Spleen (tissue), 11 donors: ENCODE measurements around the gene NXPE1. TPM values are rescaled to one million over a fixed set of nuclear protein-coding genes. Genes with fewer than 3 reads are reported as not detected.
A peak's percentile ranks its signal among the peaks of the same experiment; 100 is the strongest.
"Not testable (repeated sequence)": the region's sequence is repeated elsewhere in the genome, so short reads cannot be mapped to it uniquely, and the experiment has no call there.

Experiments
- DNase-seq: peaks from one replicate; pipeline ENCODE4 v3.0.0-alpha.2; 2020
- H3K27ac ChIP-seq, 8 donors: fragments of 200-600 bp; sonication (generic) in 7 of 8; 1 replicate in 4 of 8; 2 replicates in 4 of 8; pipeline versions ENCODE4 v1.5.0 to v1.8.0; 2016 to 2021; ENCODE audit warnings: inconsistent platforms in 4 of 8, mild to moderate bottlenecking in 4 of 8, moderate library complexity in 1 of 8
- H3K27me3 ChIP-seq, 7 donors: fragments of 200-600 bp; sonication (generic) in 6 of 7; replicated peaks in 1 of 7; 1 replicate in 4 of 7; 2 replicates in 3 of 7; pipeline versions ENCODE4 v1.5.0 to v1.8.0; 2016 to 2021; ENCODE audit warnings: inconsistent platforms in 3 of 7, mild to moderate bottlenecking in 1 of 7
- H3K36me3 ChIP-seq, 6 donors: fragments of 200-600 bp; sonication (generic) in 5 of 6; 1 replicate in 4 of 6; 2 replicates in 2 of 6; pipeline versions ENCODE4 v1.5.0 to v1.8.0; 2016 to 2021; ENCODE audit warnings: inconsistent platforms in 2 of 6
- H3K4me1 ChIP-seq, 6 donors: fragments of 200-600 bp; sonication (generic) in 5 of 6; 1 replicate in 3 of 6; 2 replicates in 3 of 6; pipeline versions ENCODE4 v1.5.0 to v1.8.0; 2016 to 2021; ENCODE audit warnings: inconsistent platforms in 3 of 6
- H3K4me3 ChIP-seq, 8 donors: fragments of 200-600 bp; sonication (generic) in 7 of 8; 1 replicate in 4 of 8; 2 replicates in 4 of 8; pipeline versions ENCODE4 v1.5.0 to v1.8.0; 2016 to 2021; ENCODE audit warnings: inconsistent platforms in 4 of 8, mild to moderate bottlenecking in 4 of 8, moderate library complexity in 2 of 8
- H3K9me3 ChIP-seq, 8 donors: fragments of 200-600 bp; sonication (generic) in 7 of 8; 1 replicate in 4 of 8; 2 replicates in 4 of 8; pipeline versions ENCODE4 v1.5.0 to v1.8.0; 2016 to 2021; ENCODE audit warnings: inconsistent platforms in 4 of 8
- CTCF ChIP-seq, 11 experiments: fragments of 200-600 bp in 7 of 11; fragments of 450-650 bp in 4 of 11; sonication (generic) in 4 of 11; IDR thresholded peaks in 8 of 11; conservative IDR thresholded peaks in 3 of 11; 1 replicate in 7 of 11; 2 replicates in 4 of 11; pipeline versions ENCODE4 v1.4.0 to v1.8.0; 2016 to 2021; ENCODE audit warnings: antibody characterized with exemption in 11 of 11, inconsistent platforms in 4 of 11, mild to moderate bottlenecking in 1 of 11
- POLR2A ChIP-seq, 3 donors: fragments of 450-650 bp; IDR thresholded peaks; one replicate each; pipeline ENCODE4 v1.5.1; 2017; ENCODE audit warnings: antibody characterized with exemption in 3 of 3, mild to moderate bottlenecking in 1 of 3
- POLR2AphosphoS5 ChIP-seq, 3 donors: sonication (generic); formaldehyde crosslinking; IDR thresholded peaks; one replicate each; pipeline ENCODE4 v1.5.1; 2017; ENCODE audit warnings: antibody characterized with exemption in 3 of 3
- WGBS, 5 donors: extraction: QIAGEN DNeasy Blood & Tissue Kit in 3 of 5; methylation state at CpG; one replicate each; pipeline versions ENCODE4 v1.1.5 to v1.1.7; 2013 to 2018; 5-methylcytosine and 5-hydroxymethylcytosine counted together
- intact Hi-C: fragments of 100-400 bp; cut with DNase I; formaldehyde crosslinking; loops from one replicate; pipeline ENCODE4 v1.15.0; 2023; ENCODE audit warnings: low total_unique reads
- polyA plus RNA-seq, 3 donors: library from polyadenylated mRNA; stranded (reverse); fragments of 200-250 nt; gene quantifications; one replicate each; pipeline ENCODE4 v1.2.1, GENCODE V29; 2013
- total RNA-seq, 7 donors: library from RNA; depleted of rRNA in 3 of 7; stranded (reverse); fragments of >200 nt in 3 of 7; fragmentation: NEBNext Ultra II Directional in 4 of 7; extraction: Animal tissue kit (Norgen Biotek cat#: 25700) in 4 of 7; gene quantifications; one replicate each; pipeline versions ENCODE4 v1.1.0 to v1.2.1, GENCODE V29; 2016 to 2021
- donor health status: healthy with polysubstance abuse.
- donor health status: DM: no; HTN: no; CAD: no; lungs with moderate emphysema.
- donor health status: DM: no; HTN: no; CAD: no.
- donor health status: Bipolar disorder and iron deficiency.
- donor health status: healthy.
- donor health status: DM: no; HTN: no; CAD: no.
- donor health status: DM: yes; HTN: yes; CAD: no.

Gene NXPE1
- total and polyA plus RNA-seq, 10 donors = 0.46 TPM; not detected in 9

DNA sequence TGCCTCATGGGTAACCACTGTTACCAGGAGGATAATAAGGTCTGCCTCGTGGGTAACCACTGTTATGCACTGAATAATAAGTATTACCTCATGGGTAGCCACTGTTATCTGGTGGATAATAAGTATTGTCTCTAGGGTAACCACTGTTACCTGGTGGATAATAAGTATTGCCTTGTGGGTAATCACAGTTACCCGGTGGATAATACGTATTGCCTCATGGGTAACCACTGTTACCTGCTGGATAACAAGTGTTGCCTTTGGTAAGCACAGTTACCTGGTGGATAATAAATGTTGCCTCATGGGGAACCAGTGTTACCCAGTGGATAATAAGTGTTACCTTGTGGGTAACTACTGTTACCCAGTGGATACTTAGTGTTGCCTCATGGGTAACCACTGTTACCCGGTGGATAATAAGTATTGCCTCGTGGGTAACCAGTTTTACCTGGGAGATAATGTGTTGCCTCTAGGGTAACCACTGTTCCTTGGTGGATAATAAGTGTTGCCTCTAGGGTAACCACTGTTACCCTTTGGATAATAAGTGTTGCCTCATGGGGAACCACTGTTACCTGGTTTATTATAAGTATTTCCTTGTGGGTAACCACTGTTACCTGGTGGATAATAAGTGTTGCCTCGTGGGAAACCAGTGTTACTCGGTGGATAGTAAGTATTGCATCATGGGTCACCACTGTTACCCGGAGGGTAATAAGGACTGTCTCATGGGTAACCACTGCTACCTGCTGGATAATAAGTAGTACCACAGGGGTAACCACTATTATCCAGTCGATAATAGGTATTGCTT, 46.5 kb upstream of the NXPE1 start:
- H3K36me3 ChIP-seq = no peaks in the 10 kb centered on the region
- no peak for DNase-seq
- no peaks in the 10 kb centered on the region for H3K27me3 ChIP-seq
- H3K4me3 ChIP-seq = no peak overlapping the region
- no peak overlapping the region for H3K27ac ChIP-seq
- 83 to 91% (median 86%) methylated on average over 9 of the region's 9 CpGs for WGBS, 5 donors
- no peak for TF ChIP-seq POLR2A (IDR thresholded peaks at IDR 0.05)
- TF ChIP-seq POLR2AphosphoS5 (IDR thresholded peaks at IDR 0.05) = no peak
- TF ChIP-seq CTCF (IDR thresholded peaks at IDR 0.05 in 8 of 11, conservative IDR thresholded peaks at IDR 0.05 in 3 of 11) = peak in 1 of 11 experiments; percentile 5
- intact Hi-C loops = loop anchor here (10.0 kb wide), 1 partner anchor 331 kb away; no protein-coding TSS in a partner anchor
- peaks cover 0 to 38% (median 15%) of the 10 kb centered on the region in 8 donors for H3K9me3 ChIP-seq
- no peaks in the 10 kb centered on the region for H3K4me1 ChIP-seq

GRCh38 chr11:114605370-114605769, 45.7 kb upstream of the NXPE1 start:
- Histone ChIP-seq H3K27ac (no peak overlapping the region), H3K9me3 (peaks cover 0 to 36% (median 15%) of the 10 kb centered on the region in 8 donors), H3K36me3 (no peaks in the 10 kb centered on the region), H3K27me3 (no peaks in the 10 kb centered on the region), H3K4me3 (no peak overlapping the region), H3K4me1 (no peaks in the 10 kb centered on the region)
- DNase-seq = no peak
- 79 to 96% (median 95%) methylated on average over 10 of the region's 10 CpGs for WGBS, 5 donors
- no peak for TF ChIP-seq CTCF (IDR thresholded peaks at IDR 0.05 in 8 of 11, conservative IDR thresholded peaks at IDR 0.05 in 3 of 11)
- no peak for TF ChIP-seq POLR2A (IDR thresholded peaks at IDR 0.05)
- TF ChIP-seq POLR2AphosphoS5 (IDR thresholded peaks at IDR 0.05) = no peak
- intact Hi-C loops = loop anchor here (10.0 kb wide), 1 partner anchor 331 kb away; no protein-coding TSS in a partner anchor

DNA sequence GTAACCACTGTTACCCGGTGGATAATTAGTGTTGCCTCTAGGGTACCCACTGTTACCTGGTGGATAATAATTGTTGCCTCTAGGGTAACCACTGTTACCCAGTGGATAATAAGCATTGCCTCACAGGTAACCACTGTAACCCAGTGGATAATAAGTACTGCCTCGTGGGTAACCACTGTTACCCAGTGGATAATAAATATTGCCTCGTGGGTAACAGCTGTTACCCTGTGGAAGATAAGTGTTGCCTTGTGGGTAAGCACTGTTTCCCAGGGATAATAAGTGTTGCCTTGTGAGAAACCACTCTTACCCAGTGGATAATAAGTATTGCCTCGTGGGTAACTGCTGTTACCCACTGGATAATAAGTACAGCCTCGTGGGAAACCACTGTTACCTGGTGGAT, 45.2 kb upstream of the NXPE1 start:
- H3K27me3 ChIP-seq = no peaks in the 10 kb centered on the region
- H3K4me1 ChIP-seq = no peaks in the 10 kb centered on the region
- intact Hi-C loops = loop anchor here (10.0 kb wide), 1 partner anchor 330 kb away; no protein-coding TSS in a partner anchor
- TF ChIP-seq POLR2A (IDR thresholded peaks at IDR 0.05) = no peak
- no peak for TF ChIP-seq POLR2AphosphoS5 (IDR thresholded peaks at IDR 0.05)
- TF ChIP-seq CTCF (IDR thresholded peaks at IDR 0.05 in 8 of 11, conservative IDR thresholded peaks at IDR 0.05 in 3 of 11) = no peak
- no peaks in the 10 kb centered on the region for H3K36me3 ChIP-seq
- H3K4me3 ChIP-seq = no peak overlapping the region
- peaks cover 0 to 31% (median 12%) of the 10 kb centered on the region in 8 donors for H3K9me3 ChIP-seq
- WGBS, 5 donors = 72 to 83% (median 77%) methylated on average over 5 of the region's 5 CpGs
- no peak for DNase-seq
- no peak overlapping the region for H3K27ac ChIP-seq

DNA sequence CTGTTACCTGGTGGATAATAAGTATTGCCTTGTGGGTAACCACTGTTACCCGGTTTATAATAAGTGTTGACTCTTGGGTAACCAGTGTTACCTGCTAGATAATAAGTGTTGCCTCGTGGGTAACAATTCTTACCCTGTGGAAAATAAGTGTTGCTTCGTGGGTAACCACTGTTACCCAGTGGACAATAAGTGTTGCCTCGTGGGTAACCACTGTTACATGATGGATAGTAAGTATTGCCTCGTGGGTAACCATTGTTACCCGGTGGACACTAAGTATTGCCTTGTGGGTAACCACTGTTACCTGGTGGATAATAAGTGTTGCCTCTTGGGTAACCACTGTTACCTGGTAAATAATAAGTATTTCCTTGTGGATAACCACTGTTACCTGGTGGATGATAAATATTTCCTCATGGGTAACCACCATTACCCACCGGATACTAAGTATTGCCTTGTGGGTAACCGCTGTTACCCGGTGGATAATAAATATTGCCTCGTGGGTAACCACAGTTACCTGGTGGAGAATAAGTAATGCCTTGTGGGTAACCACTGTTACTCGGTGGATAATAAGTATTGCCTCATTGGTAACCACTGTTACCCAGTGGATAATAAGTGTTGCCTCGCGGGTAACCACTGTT, 44.6 kb upstream of the NXPE1 start:
- 81 to 89% (median 83%) methylated on average over 13 of the region's 13 CpGs for WGBS, 5 donors
- TF ChIP-seq POLR2A (IDR thresholded peaks at IDR 0.05) = no peak
- TF ChIP-seq POLR2AphosphoS5 (IDR thresholded peaks at IDR 0.05) = no peak
- TF ChIP-seq CTCF (IDR thresholded peaks at IDR 0.05 in 8 of 11, conservative IDR thresholded peaks at IDR 0.05 in 3 of 11) = no peak

GRCh38 chr11:114603151-114603550, 43.5 kb upstream of the NXPE1 start:
- H3K27ac ChIP-seq, H3K4me1 ChIP-seq, DNase-seq, H3K4me3 ChIP-seq, H3K27me3 ChIP-seq, H3K36me3 ChIP-seq: not testable (repeated sequence)
- peaks cover 0 to 19% (median 11%) of the 10 kb centered on the region in 8 donors for H3K9me3 ChIP-seq
- WGBS, 5 donors = 81 to 93% (median 90%) methylated on average over 7 of the region's 7 CpGs
- intact Hi-C loops = loop anchor here (10.0 kb wide), 1 partner anchor 328 kb away; no protein-coding TSS in a partner anchor

More for the DNA sequence above, 44.6 kb upstream of the NXPE1 start:
- H3K9me3 ChIP-seq = peaks cover 0 to 28% (median 11%) of the 10 kb centered on the region in 8 donors
- intact Hi-C loops = loop anchor here (10.0 kb wide), 1 partner anchor 329 kb away; no protein-coding TSS in a partner anchor
- H3K36me3 ChIP-seq = no peaks in the 10 kb centered on the region
- DNase-seq = no peak
- no peaks in the 10 kb centered on the region for H3K4me1 ChIP-seq
- no peaks in the 10 kb centered on the region for H3K27me3 ChIP-seq
- no peak overlapping the region for H3K27ac ChIP-seq
- H3K4me3 ChIP-seq = no peak overlapping the region
